Activated naive CD8-positive, alpha-beta T cell treated with anti-CD3 and anti-CD28 coated beads, Interleukin-2, amount 50 U/mL, for 24 hours (primary cell): ENCODE results near the gene DPF3.

Experiments used
- ATAC-seq: fragments of 150-1000 bp; cut with Tn5 transposase; one replicate; pipeline ENCODE4 v1.10.0; 2021
- DNase-seq: peaks from one replicate; pipeline ENCODE4 v3.0.0; 2021
- H3K27ac Mint-ChIP-seq: one replicate; pipeline ENCODE4 v1.8.0; 2021; ENCODE audit warnings: mild to moderate bottlenecking, mixed read lengths
- H3K27me3 Mint-ChIP-seq: one replicate; pipeline ENCODE4 v1.8.0; 2021; ENCODE audit warnings: mixed read lengths
- H3K36me3 Mint-ChIP-seq: one replicate; pipeline ENCODE4 v1.8.0; 2021; ENCODE audit warnings: low read depth, mixed read lengths
- H3K4me1 Mint-ChIP-seq: one replicate; pipeline ENCODE4 v1.8.0; 2021; ENCODE audit warnings: mixed read lengths
- H3K4me3 Mint-ChIP-seq: one replicate; pipeline ENCODE4 v1.8.0; 2021; ENCODE audit warnings: mild to moderate bottlenecking, moderate library complexity, mixed read lengths
- H3K9me3 Mint-ChIP-seq: one replicate; pipeline ENCODE4 v1.8.0; 2021; ENCODE audit warnings: mixed read lengths

The DPF3 gene

DNA sequence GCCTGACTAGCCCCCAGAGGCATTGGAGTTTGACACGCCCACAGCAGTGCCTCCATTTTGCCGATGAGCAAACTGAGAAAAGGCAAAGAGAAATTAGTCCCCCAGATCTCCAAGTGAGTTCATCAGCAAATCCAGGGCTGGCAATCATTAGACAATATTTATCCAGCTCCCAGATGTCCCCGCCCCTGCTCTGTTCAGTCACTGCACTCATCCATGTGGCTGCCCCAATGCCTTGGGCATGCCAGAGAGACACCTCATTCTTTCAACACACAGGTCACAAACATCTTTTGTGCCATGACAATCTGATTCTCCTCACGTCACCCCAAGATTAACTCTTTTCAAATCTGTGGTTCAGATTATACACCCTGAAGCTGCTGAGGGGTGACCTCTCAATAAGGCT is 43.5 kb downstream of the DPF3 start:
- no peak for DNase-seq
- H3K27ac Mint-ChIP-seq, result no peak overlapping the region
- H3K36me3 Mint-ChIP-seq, result no peaks in the 10 kb centered on the region
- no peak overlapping the region for H3K4me3 Mint-ChIP-seq
- no peak for ATAC-seq
- no peaks in the 10 kb centered on the region for H3K9me3 Mint-ChIP-seq
- H3K4me1 Mint-ChIP-seq, result no peaks in the 10 kb centered on the region
- no peaks in the 10 kb centered on the region for H3K27me3 Mint-ChIP-seq

DNA sequence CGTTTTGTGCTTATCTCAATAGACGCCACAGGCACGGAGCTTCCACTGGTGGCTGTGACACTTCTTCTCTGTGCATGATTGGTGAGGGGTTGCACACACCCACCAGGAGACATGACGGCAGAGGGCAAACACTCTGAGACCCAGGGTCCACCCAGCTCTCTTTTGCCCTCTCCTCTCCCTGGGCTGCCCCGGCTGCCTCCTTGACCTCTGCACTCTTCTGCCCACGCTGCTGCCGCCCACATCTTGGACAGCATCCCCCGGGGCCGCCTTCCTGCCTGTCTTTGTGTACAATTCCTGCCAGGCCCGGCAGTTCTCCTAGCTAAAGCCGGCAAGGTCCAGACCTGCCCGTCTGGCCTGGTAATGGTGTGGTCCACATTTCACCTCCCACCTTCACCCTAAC is 44.7 kb downstream of the DPF3 start:
- Mint-ChIP-seq H3K9me3 (no peaks in the 10 kb centered on the region), H3K27ac (no peak overlapping the region), H3K4me1 (no peaks in the 10 kb centered on the region), H3K4me3 (no peak overlapping the region), H3K27me3 (no peaks in the 10 kb centered on the region), H3K36me3 (no peaks in the 10 kb centered on the region)
- no peak for ATAC-seq
- DNase-seq, result no peak

DNA sequence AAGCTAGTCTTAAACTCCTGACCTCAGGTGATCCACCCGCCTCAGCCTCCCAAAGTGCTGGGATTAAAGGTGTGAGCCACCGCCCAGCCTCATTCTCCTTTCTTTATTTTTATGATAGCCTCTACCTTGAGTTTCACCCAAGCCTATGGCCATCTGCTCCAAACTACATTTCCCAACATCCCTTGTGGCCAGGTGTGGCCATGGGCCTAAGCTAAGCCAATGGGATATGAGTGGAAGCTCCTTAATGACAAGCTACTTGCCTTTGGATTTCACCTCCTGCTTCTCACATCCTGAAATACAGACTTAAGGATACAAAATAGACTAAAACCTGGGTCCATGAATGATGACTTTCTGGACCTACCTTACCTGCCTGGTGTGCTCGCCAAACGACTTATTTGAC is 46.2 kb downstream of the DPF3 start:
- Mint-ChIP-seq H3K27me3 (no peaks in the 10 kb centered on the region), H3K4me1 (no peaks in the 10 kb centered on the region), H3K36me3 (no peaks in the 10 kb centered on the region), H3K9me3 (no peaks in the 10 kb centered on the region), H3K4me3 (no peak overlapping the region), H3K27ac (no peak overlapping the region)
- ATAC-seq, result no peak
- DNase-seq, result no peak

DNA sequence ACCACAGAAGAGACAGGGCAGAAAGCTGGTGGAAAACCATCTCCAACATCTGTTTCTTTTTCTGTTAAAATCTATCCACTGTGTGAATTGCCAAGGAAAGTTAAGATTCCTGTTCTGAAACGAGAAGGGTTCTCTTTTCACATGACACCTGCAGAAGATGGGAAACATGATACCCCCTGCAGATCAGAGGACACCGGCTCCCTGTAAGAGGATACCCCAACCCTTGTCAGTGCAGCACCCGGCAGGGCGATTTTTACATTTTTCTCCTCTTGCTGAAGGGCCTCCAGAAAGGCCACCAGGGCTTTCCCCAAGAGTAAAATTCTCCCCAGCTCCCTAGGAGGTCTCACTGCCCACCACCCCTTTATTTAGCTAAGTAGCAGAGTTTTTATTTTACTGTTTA is 48.2 kb downstream of the DPF3 start:
- H3K9me3 Mint-ChIP-seq, result no peaks in the 10 kb centered on the region
- no peak overlapping the region for H3K27ac Mint-ChIP-seq
- H3K4me3 Mint-ChIP-seq, result no peak overlapping the region
- H3K4me1 Mint-ChIP-seq, result no peaks in the 10 kb centered on the region
- DNase-seq, result no peak
- no peaks in the 10 kb centered on the region for H3K36me3 Mint-ChIP-seq
- ATAC-seq, result no peak
- no peaks in the 10 kb centered on the region for H3K27me3 Mint-ChIP-seq

DNA sequence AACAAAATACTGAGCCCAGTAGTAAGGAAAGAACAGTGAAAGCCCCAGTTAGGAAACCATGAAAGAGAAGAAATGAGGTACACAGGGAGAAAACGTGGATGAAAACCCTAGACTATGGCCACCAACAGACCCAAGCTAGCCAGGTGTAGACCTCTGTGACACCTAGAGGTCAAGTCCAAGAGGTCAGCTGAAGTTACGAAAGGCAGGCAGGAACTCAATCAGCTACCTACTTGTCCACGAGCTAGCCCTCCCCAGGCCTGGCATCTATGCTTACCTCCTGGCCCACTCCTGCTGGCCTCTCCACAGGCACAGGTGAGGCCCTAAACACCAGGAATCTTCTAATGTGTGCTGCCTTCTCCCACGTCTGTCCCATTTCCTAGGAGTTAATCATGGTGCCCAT is 48.7 kb downstream of the DPF3 start:
- Mint-ChIP-seq H3K36me3 (no peaks in the 10 kb centered on the region), H3K27me3 (no peaks in the 10 kb centered on the region), H3K27ac (no peak overlapping the region), H3K4me3 (no peak overlapping the region), H3K4me1 (no peaks in the 10 kb centered on the region), H3K9me3 (no peaks in the 10 kb centered on the region)
- no peak for ATAC-seq
- DNase-seq, result no peak

DNA sequence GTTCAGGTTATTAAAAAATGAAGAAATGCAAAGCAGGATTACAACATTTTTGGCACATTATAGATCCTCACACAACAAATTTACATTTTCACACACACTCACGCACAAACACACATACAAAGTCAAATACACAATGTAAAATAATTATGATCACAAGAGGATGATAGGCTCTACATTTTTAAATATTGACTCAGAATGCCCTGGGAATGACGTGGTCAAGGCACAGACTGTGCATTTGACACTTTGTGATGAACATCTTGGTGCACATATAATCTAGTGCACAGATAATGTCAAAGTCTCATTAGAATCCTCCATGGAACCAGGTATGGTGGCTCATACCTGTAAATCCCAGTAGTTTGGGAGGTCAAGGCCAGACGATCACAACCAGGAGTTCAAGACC is 49.4 kb downstream of the DPF3 start:
- Mint-ChIP-seq H3K36me3 (no peaks in the 10 kb centered on the region), H3K9me3 (no peaks in the 10 kb centered on the region), H3K27me3 (no peaks in the 10 kb centered on the region), H3K27ac (no peak overlapping the region), H3K4me1 (no peaks in the 10 kb centered on the region), H3K4me3 (no peak overlapping the region)
- no peak for ATAC-seq
- no peak for DNase-seq

DNA sequence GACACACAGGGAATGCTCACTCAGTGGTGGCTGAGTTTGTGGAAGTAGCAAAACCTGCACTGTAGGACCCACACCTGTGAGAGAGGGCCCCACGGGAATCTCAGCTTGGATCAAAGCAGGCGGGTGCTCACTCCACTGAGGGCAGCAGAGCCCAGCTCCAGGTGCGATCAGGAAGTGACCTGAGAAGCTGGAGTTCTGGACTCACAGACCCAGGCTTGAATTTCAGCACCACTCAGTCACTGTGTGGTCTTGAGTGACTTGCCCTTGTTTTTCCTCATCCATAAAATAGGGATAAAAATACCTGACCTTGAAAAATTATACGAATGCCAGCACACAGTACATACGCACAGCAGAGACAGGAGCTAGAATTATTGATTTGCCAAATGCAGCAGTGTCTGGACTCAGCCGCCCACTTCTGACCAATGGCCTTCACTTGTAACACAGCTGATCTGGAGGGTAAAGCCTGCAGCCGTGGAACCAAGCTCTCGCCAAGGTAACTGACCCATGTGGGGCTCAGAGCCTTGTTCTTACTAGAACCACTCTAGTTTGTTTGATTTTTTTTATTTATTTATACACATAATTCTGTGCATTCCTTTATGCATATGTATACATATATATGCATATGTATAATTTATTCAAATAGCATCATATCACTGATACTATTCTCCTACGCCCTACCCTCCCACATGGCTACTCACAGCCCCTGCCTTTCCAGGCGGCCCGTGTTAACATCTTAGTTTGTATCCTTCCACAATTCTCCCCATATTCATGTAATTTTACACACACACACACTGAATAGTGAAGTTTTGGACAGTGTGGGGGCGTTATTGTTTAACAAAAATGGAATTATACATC is 53.9 kb downstream of the DPF3 start:
- ATAC-seq, result no peak

DNA sequence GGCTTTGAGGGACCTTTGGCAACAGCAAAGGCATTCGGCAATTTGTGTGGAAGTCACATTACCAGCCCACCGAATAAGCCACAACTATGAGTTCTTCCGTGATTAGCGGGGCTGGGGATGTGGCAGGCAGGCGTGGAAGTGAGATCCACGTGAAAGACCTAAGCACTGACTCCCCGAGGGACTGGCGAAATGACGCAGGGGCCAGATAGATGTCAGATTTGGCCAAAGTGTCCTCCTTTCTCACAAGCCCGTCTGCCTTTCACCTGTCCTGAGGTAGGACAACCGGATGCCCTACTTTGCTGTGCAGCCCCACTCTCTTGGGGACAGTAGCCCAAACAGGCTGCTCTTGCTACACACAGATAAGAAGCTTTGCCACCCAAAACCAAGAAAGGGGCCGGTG is 54.5 kb downstream of the DPF3 start:
- H3K27ac Mint-ChIP-seq, result no peak overlapping the region
- H3K36me3 Mint-ChIP-seq, result no peaks in the 10 kb centered on the region
- no peaks in the 10 kb centered on the region for H3K27me3 Mint-ChIP-seq
- H3K9me3 Mint-ChIP-seq, result no peaks in the 10 kb centered on the region
- no peak overlapping the region for H3K4me3 Mint-ChIP-seq
- DNase-seq (no peak), ATAC-seq (no peak)
- H3K4me1 Mint-ChIP-seq, result no peaks in the 10 kb centered on the region

More for the DNA sequence above, 53.9 kb downstream of the DPF3 start:
- Mint-ChIP-seq H3K4me1 (no peaks in the 10 kb centered on the region), H3K4me3 (no peak overlapping the region), H3K27me3 (no peaks in the 10 kb centered on the region), H3K9me3 (no peaks in the 10 kb centered on the region), H3K36me3 (no peaks in the 10 kb centered on the region), H3K27ac (no peak overlapping the region)
- DNase-seq, result no peak

DNA sequence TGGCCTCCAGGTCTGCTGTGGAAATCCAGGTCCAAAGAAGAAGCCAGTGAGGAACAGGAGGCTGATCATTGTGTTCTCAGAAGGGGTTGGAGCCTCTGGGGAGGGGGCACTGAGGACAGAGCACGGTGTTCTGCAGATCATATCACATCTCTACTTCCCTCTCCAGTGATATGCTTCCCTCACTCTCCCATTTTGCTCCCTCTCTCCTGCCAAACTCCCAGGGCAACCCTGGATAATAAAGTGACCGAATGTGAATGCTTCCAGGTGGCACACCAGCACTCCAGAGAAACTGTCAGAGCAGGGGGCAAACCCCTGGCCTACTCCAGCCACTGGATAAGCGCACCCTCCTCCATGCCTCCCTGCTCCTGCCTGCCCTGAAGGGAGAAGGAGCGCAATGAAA is 57.8 kb downstream of the DPF3 start:
- Mint-ChIP-seq H3K36me3 (no peaks in the 10 kb centered on the region), H3K4me3 (no peak overlapping the region), H3K27me3 (no peaks in the 10 kb centered on the region), H3K27ac (no peak overlapping the region), H3K9me3 (no peaks in the 10 kb centered on the region), H3K4me1 (no peaks in the 10 kb centered on the region)
- DNase-seq (no peak), ATAC-seq (no peak)

DNA sequence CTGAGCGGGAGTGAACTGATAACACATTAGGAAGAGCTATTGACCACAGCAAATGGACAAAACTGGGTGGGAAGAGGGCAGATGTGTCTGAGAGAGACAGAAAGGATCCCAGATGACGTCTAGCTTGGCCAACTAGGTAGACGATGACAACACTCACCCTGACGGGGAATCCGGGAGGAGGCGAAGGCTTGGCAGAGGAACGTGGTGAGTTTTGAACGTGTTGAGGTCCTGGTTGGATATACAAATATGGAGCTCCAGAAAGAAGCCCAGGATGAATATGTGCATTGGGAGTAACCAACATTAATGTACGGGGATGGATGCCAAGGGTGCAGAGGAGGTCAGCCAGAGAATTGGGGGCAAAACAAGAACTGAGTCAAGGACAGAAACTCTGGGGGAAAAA is 60.7 kb downstream of the DPF3 start:
- H3K9me3 Mint-ChIP-seq, result no peaks in the 10 kb centered on the region
- ATAC-seq, result no peak
- no peak for DNase-seq
- no peak overlapping the region for H3K4me3 Mint-ChIP-seq
- no peaks in the 10 kb centered on the region for H3K36me3 Mint-ChIP-seq
- no peaks in the 10 kb centered on the region for H3K4me1 Mint-ChIP-seq
- peaks cover 4% of the 10 kb centered on the region for H3K27me3 Mint-ChIP-seq
- H3K27ac Mint-ChIP-seq, result no peak overlapping the region

DNA sequence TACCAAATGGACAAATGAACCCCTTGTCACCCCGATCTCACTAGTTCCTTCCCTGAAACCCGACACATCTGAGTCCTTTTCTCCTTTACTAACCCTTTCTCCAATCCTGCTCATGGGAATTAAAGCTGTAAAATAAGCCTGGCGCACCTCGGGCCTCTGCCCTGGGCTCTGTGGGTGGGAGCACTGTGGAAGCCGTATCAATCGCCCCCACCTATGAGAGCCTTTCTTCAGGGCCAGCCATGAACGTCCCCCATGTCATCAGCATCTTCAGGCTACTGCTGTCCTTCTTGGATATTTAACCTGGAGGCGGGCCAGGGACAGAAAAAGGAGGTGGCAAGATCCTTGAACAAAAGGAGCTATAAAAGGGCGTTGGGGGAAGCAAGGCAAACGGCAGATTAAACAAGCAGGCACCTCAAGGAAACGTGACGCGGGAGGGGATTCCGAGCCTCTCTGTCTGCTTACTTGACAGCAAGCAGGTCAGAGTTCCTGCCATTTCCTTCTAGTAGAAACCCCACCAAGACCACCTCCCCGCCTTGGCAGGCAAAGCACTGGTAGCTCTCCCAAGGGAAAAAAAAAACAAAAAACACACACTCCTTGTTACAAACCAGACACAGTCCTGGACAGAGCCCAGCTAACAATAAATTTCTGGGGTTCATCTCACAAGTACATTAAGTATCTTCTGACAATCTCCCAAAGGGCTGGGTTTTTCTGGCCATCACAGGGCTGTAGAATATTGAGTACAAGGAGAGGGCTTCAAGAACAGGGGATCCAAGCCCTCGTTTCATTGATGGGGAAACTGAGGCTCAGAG is 62.9 kb downstream of the DPF3 start:
- no peaks in the 10 kb centered on the region for H3K9me3 Mint-ChIP-seq
- no peak overlapping the region for H3K4me3 Mint-ChIP-seq
- ATAC-seq, result no peak
- H3K36me3 Mint-ChIP-seq, result no peaks in the 10 kb centered on the region
- no peak overlapping the region for H3K27ac Mint-ChIP-seq
- H3K27me3 Mint-ChIP-seq, result peaks cover 4% of the 10 kb centered on the region
- no peaks in the 10 kb centered on the region for H3K4me1 Mint-ChIP-seq
- DNase-seq, result no peak

DNA sequence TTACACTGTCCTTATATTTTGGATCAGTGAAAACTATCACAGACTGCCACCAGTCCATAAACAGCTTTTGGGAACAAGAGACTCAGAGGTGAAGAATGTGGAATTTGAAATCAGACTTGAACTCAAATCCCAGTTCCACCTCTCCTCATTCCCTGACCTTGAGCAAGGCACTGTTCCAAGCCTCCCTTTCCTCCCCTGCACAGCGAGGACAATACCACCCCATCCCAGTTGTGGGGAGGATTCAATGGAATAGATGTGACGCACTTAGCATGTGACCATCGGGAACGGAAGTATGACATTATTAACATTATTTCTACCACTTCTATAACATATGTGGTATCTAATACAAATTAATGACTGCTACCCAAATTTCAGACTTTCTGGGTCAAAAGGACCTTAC is 63.5 kb downstream of the DPF3 start:
- Mint-ChIP-seq H3K4me3 (no peak overlapping the region), H3K36me3 (no peaks in the 10 kb centered on the region), H3K27ac (no peak overlapping the region), H3K27me3 (peaks cover 4% of the 10 kb centered on the region), H3K4me1 (no peaks in the 10 kb centered on the region), H3K9me3 (no peaks in the 10 kb centered on the region)
- ATAC-seq, result no peak
- DNase-seq, result no peak

DNA sequence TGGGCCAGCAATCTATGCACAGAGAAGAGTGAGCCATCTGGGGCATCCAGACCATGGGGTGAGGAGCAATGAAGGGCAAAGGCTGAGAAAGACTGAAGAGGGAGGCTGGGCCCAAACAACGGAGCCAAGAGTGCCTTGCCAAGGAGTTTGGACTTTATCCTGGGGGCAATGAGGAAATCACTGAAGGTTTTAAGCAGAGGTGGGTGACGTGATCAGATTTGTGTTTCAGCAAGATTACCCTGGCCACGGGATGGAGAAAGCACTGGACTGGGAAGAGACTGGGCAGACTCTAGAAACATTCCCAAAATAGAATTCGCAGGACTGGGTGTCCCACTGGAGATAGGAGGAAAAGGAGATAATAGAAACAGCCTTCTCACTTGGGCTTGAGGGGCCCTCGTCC is 65.3 kb downstream of the DPF3 start:
- DNase-seq, result no peak
- H3K36me3 Mint-ChIP-seq, result no peaks in the 10 kb centered on the region
- no peaks in the 10 kb centered on the region for H3K9me3 Mint-ChIP-seq
- ATAC-seq, result no peak
- no peaks in the 10 kb centered on the region for H3K4me1 Mint-ChIP-seq
- no peak overlapping the region for H3K27ac Mint-ChIP-seq
- H3K27me3 Mint-ChIP-seq, result peaks cover 4% of the 10 kb centered on the region
- no peak overlapping the region for H3K4me3 Mint-ChIP-seq

DNA sequence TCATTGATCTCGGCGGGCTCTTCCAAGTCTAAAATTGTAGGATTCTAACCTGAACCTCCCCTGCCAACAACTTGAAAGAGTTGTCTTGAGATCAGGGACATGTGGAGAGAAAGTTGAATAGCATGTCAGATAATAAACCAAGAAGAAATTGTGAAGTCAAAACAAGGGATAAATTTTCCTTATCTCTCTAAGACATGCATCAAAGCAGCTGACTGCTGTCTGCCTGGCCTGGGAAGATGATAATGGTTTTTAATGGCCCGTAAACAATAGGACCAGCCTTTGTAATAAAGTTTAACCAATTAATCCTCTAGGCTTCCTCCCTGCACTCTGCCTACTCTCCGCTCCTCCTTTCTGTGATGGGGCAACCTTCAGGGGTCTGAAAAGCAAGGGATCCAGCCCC is 67.9 kb downstream of the DPF3 start:
- Mint-ChIP-seq H3K27ac (no peak overlapping the region), H3K4me3 (no peak overlapping the region), H3K9me3 (no peaks in the 10 kb centered on the region), H3K4me1 (no peaks in the 10 kb centered on the region), H3K36me3 (no peaks in the 10 kb centered on the region), H3K27me3 (peaks cover 4% of the 10 kb centered on the region)
- DNase-seq (no peak), ATAC-seq (no peak)

DNA sequence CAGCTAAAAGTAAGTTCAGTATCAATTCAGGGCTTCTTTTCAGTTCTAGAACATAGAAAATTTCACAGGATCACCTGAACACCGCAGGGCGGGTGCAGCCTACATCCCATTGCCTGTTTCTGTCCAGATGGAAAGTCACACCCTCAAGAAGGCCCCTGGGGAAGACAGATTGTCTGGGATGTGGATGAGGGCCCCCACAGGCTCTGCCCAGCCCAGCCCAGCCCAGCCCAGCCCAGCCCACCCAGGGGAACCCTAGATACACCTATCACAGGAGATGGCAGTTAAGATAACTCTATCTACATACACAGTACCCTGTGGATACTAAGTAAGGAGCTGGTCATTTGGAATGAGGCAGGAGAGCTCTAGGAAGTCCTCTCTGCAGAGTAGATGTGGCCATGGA is 68.4 kb downstream of the DPF3 start:
- ATAC-seq (no peak), DNase-seq (no peak)
- peaks cover 4% of the 10 kb centered on the region for H3K27me3 Mint-ChIP-seq
- no peaks in the 10 kb centered on the region for H3K4me1 Mint-ChIP-seq
- no peak overlapping the region for H3K4me3 Mint-ChIP-seq
- H3K27ac Mint-ChIP-seq, result no peak overlapping the region
- no peaks in the 10 kb centered on the region for H3K9me3 Mint-ChIP-seq
- H3K36me3 Mint-ChIP-seq, result no peaks in the 10 kb centered on the region
